HG03139 (cell line): ENCODE results near the gene ARFGEF2.
"Not testable (repeated sequence)": the region's sequence is repeated elsewhere in the genome, so short reads cannot be mapped to it uniquely, and the experiment has no call there.

Experiments
- ATAC-seq: cut with Tn5 transposase; IDR thresholded peaks from one replicate; pipeline ENCODE4 v1.9.1; 2021; ENCODE audit not compliant: unreplicated experiment

Gene ARFGEF2

DNA sequence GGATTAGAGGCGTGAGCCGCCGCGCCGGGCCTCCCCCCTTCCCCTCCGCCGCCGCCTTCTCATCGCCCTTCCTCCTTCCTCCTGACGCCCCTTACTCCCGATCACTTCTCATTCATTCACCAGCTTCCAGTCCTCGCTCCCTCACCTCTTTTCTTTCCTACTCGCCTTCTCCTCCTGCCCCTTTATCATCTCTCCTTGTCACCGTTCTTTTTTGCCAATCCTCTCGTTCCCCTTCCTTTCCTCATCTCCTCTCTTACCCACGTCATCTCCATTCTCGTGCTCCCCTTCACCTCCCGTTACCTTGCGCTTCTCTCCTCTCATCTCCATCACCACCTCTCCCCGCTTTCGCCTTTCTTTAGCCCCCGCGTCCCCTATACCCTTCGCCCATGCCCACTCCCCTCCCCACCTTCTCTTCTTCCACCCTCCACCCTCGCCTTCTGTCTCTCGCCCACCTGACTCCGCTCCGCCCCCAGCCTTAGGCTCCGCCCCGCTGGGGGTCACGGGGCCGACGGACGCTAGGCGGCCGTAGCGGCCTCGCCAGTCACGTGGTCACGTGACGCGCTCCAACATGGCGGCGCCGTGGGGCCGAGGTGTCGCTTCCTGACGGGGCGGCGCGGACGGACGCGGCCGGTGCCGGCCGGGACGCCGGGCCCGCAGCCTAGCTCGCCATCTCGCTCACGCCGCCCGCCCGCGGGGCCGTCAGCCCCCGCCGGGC lies at the start of gene ARFGEF2:
TSS of gene ARFGEF2 (plus strand) at position 544 of the 715 bp plus-strand sequence. CDS start 179 bp downstream, outside the sequence.
- ATAC-seq, result peak; percentile 78

DNA sequence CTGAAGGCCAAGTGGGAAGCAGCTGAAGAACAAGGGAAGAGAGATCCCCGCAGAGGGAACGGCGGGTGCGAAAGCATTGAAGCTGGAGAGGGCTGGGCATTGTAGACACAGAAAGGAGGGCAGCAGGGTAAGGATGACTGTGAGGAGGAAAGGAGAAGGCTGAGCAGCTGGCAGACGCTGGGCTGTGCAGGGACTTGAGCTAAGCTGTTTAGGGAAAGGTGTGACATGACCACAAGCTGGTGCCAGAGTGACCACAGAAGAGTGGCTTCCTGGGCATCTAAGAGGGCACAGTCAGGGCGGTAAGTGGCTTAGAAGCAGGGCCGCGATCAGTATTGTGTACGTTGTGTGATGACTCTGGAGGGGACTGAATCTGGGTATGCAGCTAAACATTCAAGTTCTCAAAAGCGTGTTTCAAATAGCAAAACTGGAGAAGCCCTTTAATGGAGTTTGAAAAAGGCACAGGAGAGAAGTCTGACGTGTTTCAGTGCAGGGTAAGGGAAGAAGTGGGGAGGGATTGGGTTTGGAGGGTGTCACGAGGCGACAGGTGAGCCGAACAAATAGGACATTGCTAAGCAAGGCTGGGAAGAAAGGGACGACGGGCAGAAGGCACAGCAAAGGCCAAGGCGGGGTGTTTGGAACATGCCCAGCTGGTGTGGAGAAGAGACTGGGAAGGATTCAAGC lies 46.1 kb upstream of the ARFGEF2 start:
- ATAC-seq, result no peak

DNA sequence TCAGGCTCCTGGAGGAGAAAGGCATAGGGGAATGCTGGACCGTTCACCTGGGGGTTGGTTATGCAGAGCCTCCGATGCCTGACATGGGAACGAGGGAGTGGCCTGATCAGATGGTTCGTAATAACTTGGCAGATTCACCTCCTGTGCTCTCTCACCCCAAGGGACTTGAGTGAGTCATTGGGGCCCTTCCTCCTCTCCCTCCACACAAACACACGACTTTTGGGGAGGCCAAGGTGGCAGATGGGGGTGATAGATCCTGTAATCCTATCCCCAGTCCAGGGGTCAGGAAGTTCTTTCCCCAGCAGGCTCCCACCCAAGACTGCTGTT lies 45.6 kb upstream of the ARFGEF2 start:
- no peak for ATAC-seq

DNA sequence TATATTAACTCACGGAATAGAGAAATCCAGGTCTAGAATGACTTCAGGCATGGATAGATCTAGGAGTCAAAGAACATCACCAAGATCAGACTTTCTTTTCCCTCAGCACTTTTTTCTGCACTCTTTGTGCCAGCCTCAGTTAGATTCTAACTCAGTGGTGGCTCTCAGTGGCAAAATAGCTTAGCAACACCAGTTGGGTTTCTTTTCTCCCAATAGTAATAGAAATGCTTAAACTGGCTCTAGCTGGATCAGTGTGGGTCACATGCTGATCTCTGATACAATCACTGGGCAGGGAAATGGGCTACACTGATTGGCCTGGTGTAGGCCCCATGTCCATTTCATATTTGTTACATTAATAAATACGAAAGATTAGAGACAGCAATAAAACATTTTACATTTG lies 44.2 kb upstream of the ARFGEF2 start:
- no peak for ATAC-seq

DNA sequence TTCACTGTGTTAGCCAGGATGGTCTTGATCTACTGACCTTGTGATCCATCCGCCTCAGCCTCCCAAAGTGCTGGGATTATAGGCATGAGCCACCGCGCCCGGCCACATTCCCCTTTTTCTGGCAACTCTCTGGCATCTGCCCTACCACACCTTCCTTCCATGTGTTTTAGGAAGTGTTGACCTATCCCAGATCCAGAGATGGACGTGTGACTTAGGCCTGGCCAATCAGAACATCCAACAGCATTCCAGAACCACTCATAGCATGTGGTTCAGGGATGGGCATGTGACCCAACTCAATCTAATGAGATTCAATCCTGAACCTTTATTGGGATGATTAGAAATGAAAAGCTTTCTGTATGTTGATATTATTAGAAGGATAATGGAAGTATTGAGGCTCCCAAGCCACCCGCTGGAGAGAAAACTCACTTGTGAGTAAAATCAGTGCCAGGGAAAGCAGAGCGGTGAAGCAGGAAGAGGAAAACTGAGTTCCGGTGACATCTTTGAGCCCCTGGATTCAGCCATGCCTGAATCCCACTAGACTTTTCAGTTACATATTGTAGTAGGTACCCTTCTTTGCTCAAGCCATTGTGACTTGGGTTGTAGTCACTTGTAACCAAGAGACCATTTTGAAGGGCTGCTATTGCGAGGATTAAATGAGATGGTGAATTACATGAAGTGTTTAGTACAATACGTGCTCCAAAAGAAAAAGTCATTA lies 42.8 kb upstream of the ARFGEF2 start:
- no peak for ATAC-seq

DNA sequence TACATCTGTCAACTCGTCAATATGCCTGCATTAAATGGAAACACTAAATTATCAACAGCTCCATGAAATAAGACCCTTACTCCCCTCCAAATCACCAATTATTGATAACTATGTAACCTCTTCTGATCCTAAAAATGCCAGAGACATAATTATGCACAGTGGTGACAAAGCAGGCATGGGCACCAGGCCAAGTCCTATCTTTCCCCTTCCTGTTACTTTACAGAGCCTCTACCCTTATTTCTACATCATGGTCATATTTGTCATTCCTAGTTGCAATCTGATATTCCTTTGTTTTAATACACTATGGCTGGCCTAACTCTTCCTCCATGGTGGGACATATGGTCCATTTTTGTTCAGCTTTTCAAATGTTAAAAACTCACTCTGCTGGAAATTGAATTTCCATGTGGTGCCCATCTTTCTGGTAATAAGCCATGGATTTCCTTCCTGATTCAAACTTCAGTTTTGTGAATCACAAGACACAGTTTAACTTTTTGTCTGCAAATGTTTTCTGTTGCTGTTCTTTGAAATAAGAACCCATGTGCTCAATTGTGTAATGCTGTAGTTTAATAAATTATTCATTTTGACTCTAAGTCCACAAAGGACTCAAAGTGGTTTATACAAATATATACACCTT lies 41.8 kb upstream of the ARFGEF2 start:
- no peak for ATAC-seq

DNA sequence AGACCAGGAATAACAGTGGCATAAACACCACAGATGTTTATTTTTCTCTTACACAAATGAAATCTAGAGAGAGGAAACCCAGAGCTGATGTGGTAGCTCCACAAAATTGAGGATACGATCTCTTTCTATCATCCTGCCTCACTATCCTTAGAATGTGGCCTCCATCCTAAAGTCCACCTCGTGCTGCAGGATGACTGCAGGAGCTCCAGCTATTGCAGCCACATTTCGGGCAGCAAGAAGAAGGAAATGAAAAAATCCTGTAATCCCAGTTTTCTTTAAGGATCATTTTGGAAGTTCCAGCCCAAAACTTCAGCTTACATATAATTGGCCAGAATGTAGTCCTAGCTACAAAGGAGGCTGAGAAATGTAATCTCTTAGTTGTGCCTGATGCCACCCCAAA lies 41.2 kb upstream of the ARFGEF2 start:
- ATAC-seq, result no peak

DNA sequence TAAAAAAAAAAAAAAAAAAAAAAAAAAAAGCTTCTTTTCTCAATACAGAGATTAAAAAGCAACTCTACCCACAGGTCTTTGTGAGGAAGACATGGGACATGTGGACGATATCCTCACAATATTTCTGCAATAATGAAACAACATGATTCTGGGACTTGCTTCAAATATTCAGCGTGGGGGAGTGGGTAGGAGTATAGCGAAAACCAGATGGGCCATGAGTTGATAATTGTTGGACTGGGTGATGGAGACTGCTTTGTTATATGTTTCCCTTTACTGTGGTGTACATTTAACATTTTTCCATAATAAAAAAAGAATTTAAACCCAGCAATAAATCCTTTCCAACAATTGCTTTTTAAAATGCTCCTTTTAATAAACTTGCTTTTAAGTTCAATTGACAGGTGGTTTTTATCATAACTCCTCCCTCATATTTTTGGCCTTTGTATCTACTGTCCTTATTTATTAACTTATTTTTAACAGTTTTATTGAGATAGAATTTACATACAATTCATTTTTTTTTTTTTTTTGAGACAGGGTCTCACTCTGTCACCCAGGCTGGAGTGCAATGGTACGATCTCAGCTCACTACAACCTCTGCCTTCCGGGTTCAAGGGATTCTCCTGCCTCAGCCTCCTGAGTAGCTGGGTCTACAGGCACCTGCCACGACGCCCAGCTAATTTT lies 40.4 kb upstream of the ARFGEF2 start:
- no peak for ATAC-seq

DNA sequence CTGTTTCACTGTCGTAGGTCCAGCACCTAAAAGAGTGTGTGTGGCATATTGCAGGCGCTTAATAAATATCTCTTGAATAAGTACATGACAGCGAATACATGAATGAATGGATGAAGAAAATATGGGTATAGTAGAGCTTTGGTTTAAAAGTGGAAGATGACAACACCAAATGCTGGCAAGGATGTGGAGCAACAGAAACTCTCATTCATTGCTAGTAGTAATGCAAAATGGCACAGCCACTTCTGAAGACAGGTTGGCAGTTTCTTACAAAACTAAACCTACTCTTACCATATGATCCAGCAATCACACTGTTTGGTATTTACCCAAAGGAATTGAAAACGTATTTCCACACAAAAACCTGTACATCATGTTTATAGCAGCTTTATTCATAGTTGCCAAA lies 36.3 kb upstream of the ARFGEF2 start:
- no peak for ATAC-seq

DNA sequence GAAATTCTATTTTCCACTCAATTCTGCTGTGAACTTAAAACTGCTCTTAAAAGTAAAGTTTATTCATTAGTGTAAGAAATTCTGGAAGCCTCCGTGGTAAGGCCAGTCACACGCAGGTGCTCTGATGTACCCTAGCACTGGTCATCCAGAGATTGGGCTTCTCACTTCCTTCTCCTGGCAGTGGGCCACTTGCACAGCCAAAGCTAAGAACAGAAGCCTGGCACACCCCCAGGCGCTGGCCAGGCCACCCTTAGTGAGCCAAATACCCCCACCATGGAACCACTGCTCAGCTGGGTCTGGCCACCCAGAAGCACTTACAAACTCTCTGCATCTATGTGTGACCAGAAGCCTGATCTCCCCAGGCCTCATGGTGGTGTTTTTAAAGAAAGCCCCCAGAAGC lies 35.3 kb upstream of the ARFGEF2 start:
- ATAC-seq, result no peak

DNA sequence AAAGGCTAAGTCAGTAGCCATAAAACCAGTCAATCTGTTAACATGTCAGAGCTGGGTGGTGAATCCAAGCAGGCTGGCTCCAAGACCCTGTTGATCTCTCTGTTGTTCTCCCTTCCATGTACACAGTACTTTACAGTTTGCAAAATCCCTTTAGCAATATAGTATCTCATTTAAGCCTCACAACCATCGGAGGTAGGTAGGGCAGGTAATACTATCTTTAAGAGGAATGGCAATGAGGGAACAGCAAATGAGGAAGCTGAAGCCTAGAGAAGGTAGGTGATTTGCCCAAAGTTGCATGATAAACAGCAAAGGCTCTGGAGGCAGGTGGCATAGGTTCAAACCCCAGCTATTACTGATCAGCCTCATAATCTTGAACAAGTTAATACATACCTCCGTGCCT lies 34.7 kb upstream of the ARFGEF2 start:
- no peak for ATAC-seq

DNA sequence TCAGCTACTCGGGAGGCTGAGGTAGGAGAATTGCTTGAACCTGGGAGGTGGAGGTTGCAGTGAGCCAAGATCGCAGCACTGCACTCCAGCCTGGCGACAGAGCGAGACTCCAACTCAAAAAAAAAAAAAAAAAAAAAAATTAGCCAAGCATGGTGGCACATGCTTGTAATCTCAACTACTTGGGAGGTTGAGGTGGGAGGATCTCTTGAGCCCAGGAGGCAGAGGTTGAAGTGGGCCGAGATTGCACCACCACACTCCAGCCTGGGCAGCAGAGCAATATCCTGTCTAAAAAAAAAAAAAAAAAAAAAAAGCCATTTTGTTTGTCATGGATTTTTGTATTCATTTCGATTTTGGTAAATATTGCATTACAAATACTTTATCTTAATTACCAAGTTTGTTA lies 33.0 kb upstream of the ARFGEF2 start:
- ATAC-seq, result not testable (repeated sequence)

DNA sequence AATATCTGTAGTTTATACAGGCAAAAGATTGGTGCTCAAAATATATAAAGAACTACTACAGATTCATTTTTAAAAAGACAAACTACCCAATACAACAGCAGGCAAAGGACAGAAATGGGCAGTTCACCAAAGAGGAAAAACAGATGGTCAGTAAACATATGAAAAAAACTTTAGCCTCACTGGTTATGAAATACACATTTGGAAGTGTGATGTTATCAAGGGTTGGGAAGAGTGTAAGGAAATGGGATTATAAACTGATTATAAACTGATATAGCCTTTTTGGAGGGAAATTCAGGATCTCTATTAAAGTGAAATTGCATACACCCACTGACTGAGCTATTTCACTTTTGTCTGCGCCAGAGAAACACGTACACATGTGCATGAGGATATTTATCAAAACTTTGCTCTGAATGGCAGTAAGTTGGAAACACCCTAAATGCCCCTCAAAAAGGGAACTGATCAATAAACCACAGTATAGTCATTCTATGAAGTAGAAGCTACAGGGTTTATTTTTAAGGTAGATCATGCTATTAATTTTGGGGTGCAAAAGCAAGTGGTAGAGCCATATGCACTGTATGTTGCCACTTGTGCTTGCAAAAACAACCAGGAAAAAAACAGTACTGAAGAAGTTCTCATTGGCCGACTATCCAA lies 32.2 kb upstream of the ARFGEF2 start:
- no peak for ATAC-seq

DNA sequence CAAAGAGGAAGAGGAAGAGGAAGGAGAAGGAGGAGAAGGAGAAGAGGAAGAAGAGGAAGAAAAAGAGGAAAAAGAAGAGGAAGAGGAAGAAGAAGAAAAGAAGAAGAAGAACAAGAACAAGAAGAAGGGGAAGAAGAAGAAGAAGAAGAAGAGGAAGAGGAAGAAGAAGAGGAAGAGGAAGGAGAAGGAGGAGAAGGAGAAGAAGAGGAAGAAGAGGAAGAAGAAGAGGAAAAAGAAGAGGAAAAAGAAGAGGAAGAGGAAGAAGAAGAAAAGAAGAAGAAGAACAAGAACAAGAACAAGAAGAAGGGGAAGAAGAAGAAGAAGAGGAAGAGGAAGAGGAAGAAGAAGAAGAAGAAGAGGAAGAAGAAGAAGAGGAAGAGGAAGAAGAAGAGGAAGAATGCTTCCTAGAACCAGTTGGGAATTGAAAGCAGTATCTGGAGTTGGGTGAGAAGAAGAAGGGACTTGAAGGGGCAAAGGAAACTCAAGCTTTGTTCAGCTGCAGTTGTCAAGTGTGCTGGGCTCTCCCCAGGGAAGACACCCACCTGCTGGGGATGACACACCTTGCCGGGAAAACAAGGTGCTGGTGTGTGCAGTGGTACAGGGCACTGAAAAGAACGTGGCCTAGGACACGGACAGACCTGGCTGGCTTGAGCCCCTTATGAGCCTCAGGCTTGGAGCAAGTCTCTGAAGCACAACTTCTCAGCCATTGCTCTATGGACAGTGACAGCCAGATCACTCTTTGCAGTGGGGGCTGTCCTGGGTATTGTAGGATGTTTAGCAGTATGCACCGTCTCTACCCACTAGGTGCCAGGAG lies 30.1 kb upstream of the ARFGEF2 start:
- ATAC-seq, result no peak

DNA sequence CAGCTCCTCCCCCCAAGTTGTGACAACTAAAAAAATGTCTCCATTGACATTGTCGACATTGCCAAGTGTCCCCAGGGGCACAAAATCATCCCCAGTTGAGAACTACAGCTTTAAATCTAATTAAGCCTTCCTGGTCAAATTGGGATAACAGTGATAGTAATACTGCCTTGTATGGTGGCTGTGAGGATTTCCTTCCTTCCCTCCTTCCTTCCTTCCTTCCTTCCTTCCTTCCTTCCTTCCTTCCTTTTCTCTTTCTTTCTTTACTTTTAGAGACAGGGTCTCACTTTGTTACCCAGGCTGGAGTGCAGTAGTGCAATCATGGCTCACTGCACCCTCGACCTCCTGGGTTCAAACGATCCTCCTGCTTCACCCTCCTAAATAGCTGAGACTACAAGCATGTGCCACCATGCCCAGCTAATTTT lies 29.5 kb upstream of the ARFGEF2 start:
- ATAC-seq, result no peak

DNA sequence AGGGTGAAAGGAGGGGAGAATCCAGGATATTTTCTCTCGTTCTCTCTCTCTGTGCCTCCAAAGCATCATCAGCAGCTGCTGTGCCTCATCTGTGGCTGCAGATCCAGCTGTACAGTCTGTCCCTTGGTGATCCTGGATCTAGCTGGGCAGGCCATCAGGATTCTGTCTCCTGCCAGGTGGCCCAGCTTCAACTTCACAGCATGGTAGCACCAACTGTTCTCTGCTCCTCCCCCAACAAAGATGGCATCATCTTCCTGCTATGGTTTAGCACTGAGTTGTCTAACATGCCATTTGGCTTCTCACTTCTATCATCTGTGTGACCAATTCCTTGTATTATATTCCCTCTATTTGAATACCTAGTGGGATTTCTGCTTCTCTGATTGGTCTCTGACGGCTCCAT lies 28.6 kb upstream of the ARFGEF2 start:
- no peak for ATAC-seq

DNA sequence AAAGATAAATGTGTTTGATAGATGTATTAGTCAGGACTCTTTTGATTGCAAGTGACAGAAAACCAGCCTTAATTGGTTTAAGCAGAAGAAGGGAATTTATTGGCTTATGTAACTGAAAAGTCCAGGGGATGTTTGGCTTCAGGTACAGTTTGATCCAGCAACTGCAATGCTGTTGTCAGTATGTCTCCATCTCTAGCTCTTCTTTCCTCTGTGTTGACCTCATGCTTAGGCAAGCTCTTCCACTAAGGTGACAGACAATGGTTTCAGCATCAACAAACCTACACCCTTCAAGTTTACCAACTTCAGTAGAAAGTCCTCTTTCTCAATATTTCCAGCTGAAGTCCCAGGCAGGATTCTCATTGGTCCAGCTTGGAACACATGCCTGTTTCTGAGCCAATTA lies 28.1 kb upstream of the ARFGEF2 start:
- ATAC-seq, result no peak

DNA sequence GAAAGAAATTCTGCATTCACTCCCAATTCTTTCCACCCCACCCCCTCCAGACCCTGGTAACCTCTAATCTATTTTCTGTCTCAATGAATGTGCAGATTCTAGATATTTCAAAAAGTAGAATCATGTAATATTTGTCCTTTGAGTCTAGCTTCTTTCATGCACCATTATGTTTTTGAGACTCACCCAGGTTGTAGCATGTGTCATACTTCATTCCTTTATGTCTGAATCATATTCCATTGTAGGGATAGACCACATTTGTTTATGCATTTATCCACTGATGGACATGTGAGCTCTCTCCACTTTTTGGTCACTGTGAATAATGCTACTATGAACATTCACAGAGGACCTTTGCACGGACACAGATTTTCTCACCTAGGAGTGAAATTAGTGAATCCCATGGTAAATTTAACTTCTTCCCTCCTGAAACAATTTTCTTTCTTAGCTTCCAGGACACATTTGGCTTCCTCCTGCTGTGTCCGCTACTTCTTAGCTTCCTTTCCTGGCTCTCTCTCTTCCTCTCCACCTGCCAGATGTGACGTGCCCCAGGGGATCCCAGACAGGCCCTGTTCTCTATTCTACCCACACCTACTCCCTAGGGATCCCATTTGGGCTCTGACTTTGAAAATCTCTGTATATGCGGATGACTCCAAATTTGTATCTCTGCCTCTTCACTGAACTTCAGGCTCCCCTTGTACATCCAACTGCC lies 24.1 kb upstream of the ARFGEF2 start:
- no peak for ATAC-seq

DNA sequence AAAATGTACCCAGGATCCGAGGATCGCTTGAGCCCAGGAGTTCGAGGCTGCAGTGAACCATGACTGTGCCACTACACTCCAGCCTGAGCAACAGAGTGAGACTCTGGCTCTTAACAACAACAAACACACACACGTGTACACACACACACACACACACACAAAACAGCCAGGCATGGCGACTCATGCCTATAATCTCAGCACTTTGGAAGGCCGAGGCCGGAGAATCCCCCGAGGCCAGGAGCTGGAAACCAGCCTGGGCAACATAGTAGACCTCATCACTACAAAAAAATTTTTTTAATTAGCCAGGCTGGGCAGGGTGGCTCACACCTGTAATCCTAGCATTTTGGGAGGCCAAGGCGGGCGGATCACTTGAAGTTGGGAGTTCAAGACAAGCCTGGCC lies 23.3 kb upstream of the ARFGEF2 start:
- no peak for ATAC-seq
